GF-D8 (cell line): ENCODE data around the gene PTER.

Source experiments
- DNase-seq: peaks from one replicate; lab custom pipeline; 2025; lab: John Stamatoyannopoulos, UW

PTER gene

GRCh38 chr10:16544591-16544990 lies 107.8 kb downstream of the PTER start:
- DNase-seq: no peak

- DNase-seq: no peak
Observed at GRCh38 chr10:16545116-16545736, 108.4 kb downstream of the PTER start.

GRCh38 chr10:16547973-16548372 lies 111.2 kb downstream of the PTER start:
- DNase-seq: no peak

GRCh38 chr10:16559236-16559773 lies 122.5 kb downstream of the PTER start:
- DNase-seq: no peak

- no peak for DNase-seq
Observed at GRCh38 chr10:16562891-16563290, 126.1 kb downstream of the PTER start.
